Mesodermal cell (in vitro differentiated cells): ENCODE data around the gene CPXM1.

ENCODE experiments used
- H3K27ac ChIP-seq: 2 replicates; pipeline ENCODE4 v1.7.0; 2013; ENCODE audit warnings: mild to moderate bottlenecking, low read depth, low read length, moderate library complexity; ENCODE audit not compliant: severe bottlenecking
- H3K36me3 ChIP-seq: 2 replicates; pipeline ENCODE4 v1.7.1; 2013; ENCODE audit warnings: mild to moderate bottlenecking, low read length, moderate library complexity; ENCODE audit not compliant: control insufficient read depth, insufficient read depth
- H3K4me1 ChIP-seq: one replicate; pipeline ENCODE4 v1.7.1; 2013; ENCODE audit warnings: mild to moderate bottlenecking, low read length; ENCODE audit not compliant: insufficient read depth, control insufficient read depth, poor library complexity, severe bottlenecking
- H3K4me3 ChIP-seq: 2 replicates; pipeline ENCODE4 v1.7.0; 2013; ENCODE audit warnings: low read length, control low read depth, mild to moderate bottlenecking; ENCODE audit not compliant: insufficient read depth, poor library complexity, severe bottlenecking; ENCODE audit errors: extremely low read depth
- H3K9me3 ChIP-seq: 2 replicates; pipeline ENCODE4 v1.7.1; 2013; ENCODE audit warnings: mild to moderate bottlenecking, low read length, moderate library complexity; ENCODE audit not compliant: control insufficient read depth
- WGBS, 2 experiments: methylation state at CpG; one replicate each; pipeline ENCODE4 v1.1.5; 2013; ENCODE audit warnings: missing lambda C conversion rate in 2 of 2; ENCODE audit not compliant: insufficient coverage in 2 of 2; 5-methylcytosine and 5-hydroxymethylcytosine counted together

CPXM1 gene

GRCh38 chr20:2748551-2749342 lies 51.7 kb downstream of the CPXM1 start:
- Histone ChIP-seq H3K9me3 (no peaks in the 10 kb centered on the region), H3K4me1 (peaks cover 11% of the 10 kb centered on the region), H3K4me3 (no peak overlapping the region), H3K27ac (no peak overlapping the region), H3K36me3 (no peaks in the 10 kb centered on the region)
- 11 to 18% methylated on average over 6 of the region's 10 CpGs for WGBS, 2 experiments

- H3K9me3 ChIP-seq, result no peaks in the 10 kb centered on the region
- no peak overlapping the region for H3K4me3 ChIP-seq
- no peaks in the 10 kb centered on the region for H3K36me3 ChIP-seq
- no peak overlapping the region for H3K27ac ChIP-seq
- 82 to 90% methylated on average over 8 of the region's 8 CpGs for WGBS, 2 experiments
- H3K4me1 ChIP-seq, result peaks cover 11% of the 10 kb centered on the region
These were observed 52.7 kb downstream of the CPXM1 start for GRCh38 chr20:2747676-2748235.

- H3K9me3 ChIP-seq, result no peaks in the 10 kb centered on the region
- peaks cover 10% of the 10 kb centered on the region for H3K4me1 ChIP-seq
- no peak overlapping the region for H3K27ac ChIP-seq
- WGBS, 2 experiments, result 63 to 72% methylated on average over 5 to 6 of the region's 8 CpGs
- H3K4me3 ChIP-seq, result no peak overlapping the region
- H3K36me3 ChIP-seq, result no peaks in the 10 kb centered on the region
These were observed 53.7 kb downstream of the CPXM1 start for GRCh38 chr20:2746636-2747265.

- H3K27ac ChIP-seq, result no peak overlapping the region
These were observed 54.3 kb downstream of the CPXM1 start for GRCh38 chr20:2745936-2746635.

GRCh38 chr20:2745060-2745910 lies 55.1 kb downstream of the CPXM1 start:
- Histone ChIP-seq H3K36me3 (no peaks in the 10 kb centered on the region), H3K4me1 (peaks cover 2% of the 10 kb centered on the region), H3K4me3 (no peak overlapping the region), H3K27ac (no peak overlapping the region), H3K9me3 (no peaks in the 10 kb centered on the region)
- 72 to 81% methylated on average over 9 to 11 of the region's 12 CpGs for WGBS, 2 experiments

More at GRCh38 chr20:2745936-2746635, 54.3 kb downstream of the CPXM1 start:
- no peaks in the 10 kb centered on the region for H3K36me3 ChIP-seq
- no peaks in the 10 kb centered on the region for H3K9me3 ChIP-seq
- WGBS, 2 experiments, result 74 to 94% methylated on average over 4 of the region's 4 CpGs
- no peak overlapping the region for H3K4me3 ChIP-seq
- H3K4me1 ChIP-seq, result peaks cover 3% of the 10 kb centered on the region
